Astrocyte of the spinal cord (primary cell): ENCODE data around the gene UBE2L3.

ENCODE experiments used
- DNase-seq: peaks from one replicate; pipeline ENCODE4 v3.0.0; 2011; ENCODE audit warnings: low read depth, low spot score
- H3K4me3 ChIP-seq: 2 replicates; pipeline ENCODE4 v1.5.1; 2011; ENCODE audit warnings: low read depth, mild to moderate bottlenecking, low read length, moderate library complexity
- in situ Hi-C: cut with HindIII; loops from 2 replicates; pipeline ENCODE4 v1.10.0; 2017; ENCODE audit warnings: low sequenced_read_pairs
- TF ChIP-seq, protein P1 (sequence below): IDR thresholded peaks from 2 replicates; pipeline ENCODE4 v1.5.1; 2012; ENCODE audit warnings: low read depth, mild to moderate bottlenecking, low read length, inconsistent platforms

UBE2L3 gene

DNA sequence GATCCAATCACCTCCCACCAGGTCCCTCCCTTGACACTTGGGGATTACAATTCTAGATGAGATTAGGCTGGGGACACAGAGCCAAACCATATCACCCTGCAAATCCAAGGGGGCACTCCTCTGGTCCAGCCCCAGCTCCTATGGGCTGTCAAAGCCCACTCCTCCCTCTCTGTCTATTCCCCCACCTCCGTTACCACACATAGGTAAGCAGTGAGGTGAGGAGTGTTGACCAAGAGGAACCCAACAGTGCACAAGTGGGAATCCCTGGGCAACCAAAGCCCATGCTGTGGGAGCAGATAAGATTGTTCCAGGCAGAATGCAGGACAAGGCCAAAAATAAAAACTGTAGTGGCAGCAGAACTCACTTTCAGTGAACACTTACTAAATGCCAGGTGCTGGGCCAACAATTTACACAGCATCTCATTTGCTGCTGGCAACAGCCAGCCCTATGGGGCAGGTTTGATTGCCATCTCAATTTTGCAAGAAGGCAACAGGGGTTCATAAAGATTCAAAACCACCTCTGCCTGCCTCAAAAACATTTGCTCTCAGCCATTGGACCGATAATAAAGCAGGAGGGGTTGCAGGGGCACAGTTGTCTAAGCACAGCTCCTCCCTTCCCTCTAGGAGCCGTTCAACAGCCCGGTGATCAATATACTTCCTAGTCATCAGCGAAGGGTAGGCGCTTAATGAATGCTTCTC lies 83.5 kb downstream of the UBE2L3 start:
- peak overlapping the region; percentile 74 for H3K4me3 ChIP-seq
- in situ Hi-C loops = no loop called here
- TF ChIP-seq, protein P1, sequence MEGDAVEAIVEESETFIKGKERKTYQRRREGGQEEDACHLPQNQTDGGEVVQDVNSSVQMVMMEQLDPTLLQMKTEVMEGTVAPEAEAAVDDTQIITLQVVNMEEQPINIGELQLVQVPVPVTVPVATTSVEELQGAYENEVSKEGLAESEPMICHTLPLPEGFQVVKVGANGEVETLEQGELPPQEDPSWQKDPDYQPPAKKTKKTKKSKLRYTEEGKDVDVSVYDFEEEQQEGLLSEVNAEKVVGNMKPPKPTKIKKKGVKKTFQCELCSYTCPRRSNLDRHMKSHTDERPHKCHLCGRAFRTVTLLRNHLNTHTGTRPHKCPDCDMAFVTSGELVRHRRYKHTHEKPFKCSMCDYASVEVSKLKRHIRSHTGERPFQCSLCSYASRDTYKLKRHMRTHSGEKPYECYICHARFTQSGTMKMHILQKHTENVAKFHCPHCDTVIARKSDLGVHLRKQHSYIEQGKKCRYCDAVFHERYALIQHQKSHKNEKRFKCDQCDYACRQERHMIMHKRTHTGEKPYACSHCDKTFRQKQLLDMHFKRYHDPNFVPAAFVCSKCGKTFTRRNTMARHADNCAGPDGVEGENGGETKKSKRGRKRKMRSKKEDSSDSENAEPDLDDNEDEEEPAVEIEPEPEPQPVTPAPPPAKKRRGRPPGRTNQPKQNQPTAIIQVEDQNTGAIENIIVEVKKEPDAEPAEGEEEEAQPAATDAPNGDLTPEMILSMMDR = no peak
- DNase-seq = peak; percentile 2

DNA sequence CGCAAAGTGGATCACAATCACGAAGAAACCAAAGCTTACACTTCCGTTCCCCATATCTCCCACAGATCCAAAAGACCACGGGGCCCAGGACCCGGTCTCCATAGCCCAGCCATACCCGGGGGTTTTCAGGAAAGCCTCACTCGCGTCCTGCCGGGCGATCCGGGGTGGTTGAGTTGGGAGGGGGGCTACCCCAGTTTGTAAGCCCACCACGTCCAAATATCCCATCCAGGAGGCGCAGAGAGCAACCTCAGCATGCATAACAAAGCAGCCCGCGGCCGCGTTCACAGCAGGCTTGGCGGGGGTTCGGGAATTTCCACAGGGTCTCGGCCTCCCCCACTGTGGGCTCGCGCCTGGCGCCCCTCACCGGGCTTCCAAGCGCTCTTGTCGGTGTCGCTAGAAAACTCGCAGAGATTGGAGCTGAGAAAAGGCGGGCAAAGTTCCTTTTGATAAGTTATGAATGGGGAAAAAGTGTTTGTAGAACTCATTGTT lies 84.1 kb downstream of the UBE2L3 start:
- no peak for DNase-seq
- H3K4me3 ChIP-seq = peak overlapping the region; percentile 74
- TF ChIP-seq, protein P1 = no peak
- in situ Hi-C loops = no loop called here

DNA sequence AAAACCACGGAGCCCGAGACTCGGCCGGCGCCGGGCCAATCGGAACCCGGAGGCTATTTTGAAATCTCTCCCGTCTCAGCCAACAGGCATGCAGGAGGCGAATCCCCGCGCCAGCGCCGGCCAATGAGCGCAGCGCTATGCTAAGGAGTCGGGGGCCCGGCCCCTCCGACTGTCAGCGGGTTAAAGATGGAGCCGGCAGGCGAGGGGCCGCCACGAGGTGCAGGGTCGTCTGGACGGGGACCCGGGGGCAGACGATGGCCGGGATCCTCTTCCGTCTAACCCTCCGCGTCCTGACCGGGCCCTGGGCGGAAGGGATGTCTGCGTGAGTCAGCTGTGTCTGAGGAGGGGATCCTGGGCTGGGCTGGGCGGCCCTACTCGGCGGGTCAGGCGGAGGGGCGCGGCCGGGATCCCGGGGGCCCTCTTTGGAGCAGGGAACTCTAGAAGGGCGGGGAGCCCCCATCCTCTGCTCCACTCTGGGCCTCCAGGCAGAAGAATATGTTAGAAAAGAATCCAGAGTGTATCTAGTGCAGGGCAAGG lies 84.6 kb downstream of the UBE2L3 start:
- TF ChIP-seq, protein P1 = no peak
- peak overlapping the region; percentile 74 for H3K4me3 ChIP-seq
- in situ Hi-C loops = no loop called here
- DNase-seq = peak; percentile 90

DNA sequence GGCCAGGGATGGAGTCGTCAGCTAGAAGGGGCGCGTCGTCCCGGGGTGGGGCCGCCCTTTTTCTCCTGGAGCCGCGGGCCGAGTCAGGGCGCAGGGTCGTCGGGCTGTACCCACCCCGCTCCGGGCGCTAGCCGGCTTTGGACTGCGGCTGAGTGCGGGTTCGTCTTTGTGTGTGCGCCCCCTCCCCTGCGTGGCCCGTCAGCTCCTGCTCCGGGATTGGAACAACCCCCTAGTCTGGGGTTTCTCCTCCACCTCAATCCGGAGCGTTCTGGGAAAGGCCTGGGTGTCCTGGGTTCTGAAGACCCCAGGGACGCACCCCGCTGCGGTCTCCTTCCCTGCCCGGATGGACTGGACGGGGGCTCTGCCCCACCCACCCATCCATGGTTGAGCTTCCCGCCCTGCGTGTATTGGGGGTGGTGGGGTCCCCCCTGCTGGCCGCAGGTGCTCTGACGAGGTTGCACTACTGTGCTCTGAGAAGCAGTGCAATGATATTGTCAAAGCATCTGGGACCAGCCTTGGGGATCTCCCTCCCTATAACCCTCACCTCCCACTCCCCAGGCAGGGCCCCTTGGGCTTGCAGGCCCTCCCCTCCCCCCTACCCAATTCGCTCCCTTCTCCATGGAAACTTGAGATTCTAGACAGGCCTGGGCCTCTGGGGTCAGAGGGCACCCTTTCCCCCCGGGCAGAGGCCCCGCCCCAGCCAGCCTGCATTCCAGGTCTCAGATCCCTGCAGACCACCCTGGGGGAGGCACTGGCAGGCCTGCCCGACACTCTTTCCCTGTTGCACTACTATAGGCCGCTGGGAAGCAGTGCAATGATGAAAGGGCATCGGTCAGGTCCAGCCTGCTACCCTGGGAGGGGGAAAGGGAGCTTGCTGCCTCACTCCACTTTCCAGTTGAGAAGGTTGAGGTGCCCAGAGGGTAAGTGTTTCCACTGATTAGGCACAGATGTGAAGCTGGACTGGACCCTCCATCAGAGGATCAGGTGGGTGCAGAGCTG lies 85.3 kb downstream of the UBE2L3 start:
- peak overlapping the region; percentile 74 for H3K4me3 ChIP-seq
- DNase-seq = no peak
- in situ Hi-C loops = no loop called here
- TF ChIP-seq, protein P1 = no peak

DNA sequence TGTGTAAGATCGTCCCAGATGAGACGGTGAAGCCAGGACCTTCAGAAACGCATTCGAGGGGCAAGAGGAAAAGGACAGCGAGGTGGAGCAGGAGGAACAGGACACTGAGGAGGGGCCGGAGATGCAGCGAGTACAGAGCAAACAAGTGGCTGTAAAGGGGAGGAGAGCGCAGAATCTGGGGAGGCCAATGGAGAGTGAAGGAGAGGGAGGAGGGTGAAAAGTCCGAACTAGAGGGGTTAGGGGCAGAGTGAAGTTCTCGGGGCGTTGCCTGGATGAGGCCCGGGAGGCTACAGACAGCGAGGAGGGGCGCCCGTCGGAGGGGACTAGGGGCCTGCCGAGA lies 89.5 kb downstream of the UBE2L3 start:
- peak overlapping the region; percentile 47 for H3K4me3 ChIP-seq
- TF ChIP-seq, protein P1 = no peak
- DNase-seq = no peak
- in situ Hi-C loops = no loop called here

DNA sequence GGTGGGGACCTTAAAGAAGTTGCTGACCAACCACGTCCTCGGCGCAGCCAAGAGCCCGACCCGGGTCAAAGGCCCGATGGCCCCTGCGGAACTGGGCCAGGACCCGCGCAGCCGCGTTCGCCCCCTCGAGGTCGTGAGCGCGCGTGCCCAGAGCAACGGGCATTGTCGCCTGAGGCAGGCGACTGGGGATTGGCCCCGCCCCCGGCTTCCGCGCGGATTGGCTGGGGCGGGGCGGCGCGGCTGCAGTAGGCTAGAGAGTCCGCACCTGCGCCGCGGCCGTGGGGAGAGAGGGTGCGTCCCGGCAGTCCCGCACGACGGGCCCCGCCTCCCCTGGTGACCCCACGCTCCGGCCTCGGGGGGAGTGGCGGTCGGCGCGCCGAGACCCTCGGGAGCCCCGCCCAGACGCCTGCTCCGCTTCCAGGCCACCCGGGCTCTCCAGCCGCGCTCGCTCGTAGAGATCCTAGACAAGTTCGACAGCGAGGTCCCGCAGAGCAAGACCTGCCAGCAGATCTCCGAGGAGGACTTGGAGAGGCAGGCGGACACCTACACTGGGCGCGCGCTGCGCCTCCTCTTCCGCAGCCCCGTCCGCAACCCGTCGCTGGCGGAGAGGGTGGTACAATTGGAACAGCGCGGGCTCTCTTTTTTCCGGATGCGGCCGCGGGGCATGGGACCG lies 90.0 kb downstream of the UBE2L3 start:
- DNase-seq = peak; percentile 49
- peak overlapping the region; percentile 47 for H3K4me3 ChIP-seq
- TF ChIP-seq, protein P1 = no peak
- in situ Hi-C loops = no loop called here
